DMS114 treated with DMSO at 0.1 percent for 48 hours (cell line): ENCODE results near the gene PDHX.

Experiments
- DNase-seq: peaks from one replicate; lab custom pipeline; 2025; ENCODE audit not compliant: unreplicated experiment; lab: John Stamatoyannopoulos, UW

PDHX gene

GRCh38 chr11:35042913-35043312 lies 126.5 kb downstream of the PDHX start:
- DNase-seq, result no peak

GRCh38 chr11:35043936-35044335 lies 127.5 kb downstream of the PDHX start:
- no peak for DNase-seq

GRCh38 chr11:35045236-35045820 lies 128.9 kb downstream of the PDHX start:
- no peak for DNase-seq
